Hematopoietic multipotent progenitor cell treated with erythropoietin and hydrocortisone succinate and interleukin-3 and kit ligand, for 8 days (in vitro differentiated cells): ENCODE results near the gene MDH1B.
"Not testable (repeated sequence)": the region's sequence is repeated elsewhere in the genome, so short reads cannot be mapped to it uniquely, and the experiment has no call there.

Source experiments
- DNase-seq: peaks from one replicate; pipeline ENCODE4 v3.0.0-alpha.2; 2015

The MDH1B gene

DNA sequence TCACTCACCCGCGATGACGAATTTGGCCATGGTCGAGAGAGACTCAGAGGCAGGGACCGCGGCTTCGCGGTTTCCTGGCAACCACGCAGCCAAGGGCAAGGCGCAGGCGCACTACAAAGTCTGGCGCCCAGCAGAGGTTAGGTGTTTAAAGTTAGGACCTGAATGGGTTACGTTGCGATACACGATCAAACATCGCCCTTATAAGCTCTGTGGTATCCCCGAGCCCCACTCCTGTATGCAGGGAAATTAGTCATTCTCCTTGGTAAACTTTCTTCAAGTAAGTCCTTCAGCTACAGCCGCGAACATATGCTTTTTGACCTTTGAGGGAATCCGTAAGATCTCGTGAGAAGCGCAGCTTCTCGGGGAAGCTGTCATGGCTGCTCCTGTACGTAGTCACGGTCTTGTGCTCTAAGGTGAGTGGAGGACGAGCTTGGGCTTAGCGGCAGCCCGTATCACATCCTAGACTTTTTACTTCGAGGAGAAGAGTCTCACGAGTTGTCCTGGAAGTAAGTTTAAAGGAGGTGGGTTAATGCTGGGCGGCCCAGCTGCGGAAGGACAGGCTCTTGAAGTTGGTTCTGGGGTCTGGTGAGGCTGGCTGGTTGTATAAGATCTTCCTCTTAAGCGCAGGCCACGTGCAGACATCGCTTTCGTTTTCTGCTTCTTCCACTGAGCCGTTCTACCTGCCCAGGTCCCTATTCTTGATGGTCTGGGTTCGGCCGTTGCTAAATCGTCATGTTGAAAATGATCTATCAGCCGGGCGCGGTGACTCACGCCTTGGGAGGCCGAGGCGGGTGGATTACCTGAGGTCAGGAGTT lies at the start of gene MDH1B, which contains the start of gene FASTKD2:
Gene MDH1B, minus strand, starts transcription at position 87 of the 815 bp plus-strand sequence. Its CDS starts 57 bp downstream, at position 30.
Gene FASTKD2, plus strand, starts transcription at position 365 of the 815 bp plus-strand sequence. CDS start 1,088 bp downstream, outside the sequence.
- peak; percentile 94 for DNase-seq

DNA sequence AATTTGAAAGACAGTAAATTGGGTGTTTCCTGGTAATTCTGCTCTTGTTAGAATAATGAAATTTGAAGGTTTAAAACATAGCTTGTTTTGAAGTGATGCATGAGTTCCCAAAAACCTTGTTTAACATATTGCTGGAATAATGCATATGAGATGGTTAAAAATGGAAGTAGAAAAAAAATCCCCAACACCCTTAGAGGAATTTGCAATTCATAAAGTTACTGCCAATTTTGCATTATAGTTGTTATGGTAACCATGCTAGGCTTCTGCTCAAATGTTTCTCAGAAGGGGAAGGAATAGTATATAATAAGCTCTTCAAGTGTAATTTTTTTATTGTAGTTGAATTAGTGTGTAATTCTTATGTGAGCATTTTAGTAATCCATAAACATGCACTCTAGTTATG lies 49.4 kb upstream of the MDH1B start:
- DNase-seq: no peak

DNA sequence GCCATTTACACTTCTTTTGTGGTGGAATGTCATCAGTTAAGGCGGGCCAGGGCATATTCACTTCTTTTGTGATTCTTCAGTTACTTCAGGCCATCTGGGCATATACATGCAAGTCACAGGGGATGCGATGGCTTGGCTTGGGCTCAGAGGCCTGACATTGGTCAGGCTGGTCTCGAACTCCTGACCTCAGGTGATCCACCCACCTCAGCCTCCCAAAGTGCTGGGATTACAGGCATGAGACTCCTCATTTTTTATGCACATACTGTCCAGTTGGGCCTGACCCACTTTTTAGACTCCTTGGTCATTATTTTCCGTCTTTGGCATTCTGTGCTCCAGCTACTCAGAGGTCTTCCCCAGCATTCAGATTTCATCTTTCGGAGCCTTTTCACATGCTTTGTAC lies 47.3 kb upstream of the MDH1B start:
- DNase-seq: not testable (repeated sequence)

DNA sequence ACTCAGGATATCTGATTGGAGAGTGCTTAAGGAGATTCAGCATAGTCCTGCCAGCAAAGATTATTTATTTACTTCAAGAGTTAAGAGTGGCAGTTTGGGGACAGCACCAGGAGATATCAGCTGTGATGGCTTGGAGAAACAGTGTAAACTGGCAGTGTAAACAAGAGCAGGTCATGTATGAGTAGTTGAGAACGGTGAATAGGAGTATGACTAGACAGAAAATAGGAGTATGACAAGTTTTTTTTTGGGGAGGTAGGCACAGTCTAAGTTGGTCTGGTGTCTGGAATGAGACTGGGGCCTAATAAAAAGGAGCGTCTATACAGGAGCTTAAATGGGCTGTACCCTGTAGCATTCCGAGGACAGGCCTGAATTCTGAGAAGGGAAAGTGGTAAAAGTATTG lies 42.5 kb upstream of the MDH1B start:
- not testable (repeated sequence) for DNase-seq

DNA sequence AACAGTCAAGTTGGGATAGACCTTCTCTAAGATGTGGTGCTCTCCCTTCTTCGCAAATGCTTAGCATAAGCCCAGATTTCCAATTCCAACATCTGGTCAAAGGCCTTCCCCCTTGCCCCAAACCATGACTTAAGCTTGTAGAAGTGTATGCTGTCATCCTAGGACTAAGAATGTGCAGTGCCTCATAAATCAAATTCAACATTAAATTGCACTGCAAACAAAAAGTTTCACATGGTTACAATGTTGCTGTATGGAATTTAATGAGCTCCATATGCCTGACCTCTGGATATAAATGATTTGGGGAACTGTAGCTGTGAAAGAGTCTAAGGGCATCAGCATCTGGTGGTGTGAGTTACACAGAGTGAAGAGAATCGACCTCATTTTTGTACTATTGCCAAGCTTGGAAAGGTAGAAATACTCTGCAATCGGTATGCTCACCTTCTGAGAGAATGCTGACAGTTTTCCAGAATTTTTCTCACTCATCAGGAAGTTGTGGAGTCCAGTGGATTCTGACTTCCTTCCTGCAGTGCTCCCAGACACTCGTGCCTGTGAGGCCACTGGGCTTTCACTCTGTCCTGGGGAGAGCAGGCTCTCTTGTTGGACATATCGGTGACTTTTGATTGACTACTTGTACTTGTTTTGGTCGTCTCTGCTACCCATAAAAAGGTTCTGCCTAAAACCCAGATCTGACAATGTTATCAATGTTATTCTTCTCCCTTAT lies 40.9 kb upstream of the MDH1B start:
- DNase-seq: no peak

DNA sequence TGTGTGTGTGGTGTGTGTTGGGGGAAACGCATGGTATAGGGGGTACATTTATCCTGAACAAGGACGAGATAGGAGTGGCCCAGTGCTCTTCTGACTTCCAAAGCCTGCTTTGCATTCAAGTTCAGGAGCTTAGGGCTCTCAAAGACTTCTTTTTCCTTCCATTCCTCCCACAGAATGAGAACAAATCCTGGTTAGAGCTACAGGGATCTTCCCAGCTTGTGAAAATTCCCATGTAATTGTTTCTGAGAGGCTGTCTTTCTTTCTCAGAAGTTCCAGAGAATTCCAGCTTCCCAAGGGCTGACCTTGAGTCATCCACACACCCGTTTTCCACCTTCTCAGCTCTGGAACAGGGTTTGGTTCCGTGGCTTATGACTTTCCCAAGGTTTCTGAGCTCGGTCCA lies 39.2 kb upstream of the MDH1B start:
- DNase-seq: no peak

DNA sequence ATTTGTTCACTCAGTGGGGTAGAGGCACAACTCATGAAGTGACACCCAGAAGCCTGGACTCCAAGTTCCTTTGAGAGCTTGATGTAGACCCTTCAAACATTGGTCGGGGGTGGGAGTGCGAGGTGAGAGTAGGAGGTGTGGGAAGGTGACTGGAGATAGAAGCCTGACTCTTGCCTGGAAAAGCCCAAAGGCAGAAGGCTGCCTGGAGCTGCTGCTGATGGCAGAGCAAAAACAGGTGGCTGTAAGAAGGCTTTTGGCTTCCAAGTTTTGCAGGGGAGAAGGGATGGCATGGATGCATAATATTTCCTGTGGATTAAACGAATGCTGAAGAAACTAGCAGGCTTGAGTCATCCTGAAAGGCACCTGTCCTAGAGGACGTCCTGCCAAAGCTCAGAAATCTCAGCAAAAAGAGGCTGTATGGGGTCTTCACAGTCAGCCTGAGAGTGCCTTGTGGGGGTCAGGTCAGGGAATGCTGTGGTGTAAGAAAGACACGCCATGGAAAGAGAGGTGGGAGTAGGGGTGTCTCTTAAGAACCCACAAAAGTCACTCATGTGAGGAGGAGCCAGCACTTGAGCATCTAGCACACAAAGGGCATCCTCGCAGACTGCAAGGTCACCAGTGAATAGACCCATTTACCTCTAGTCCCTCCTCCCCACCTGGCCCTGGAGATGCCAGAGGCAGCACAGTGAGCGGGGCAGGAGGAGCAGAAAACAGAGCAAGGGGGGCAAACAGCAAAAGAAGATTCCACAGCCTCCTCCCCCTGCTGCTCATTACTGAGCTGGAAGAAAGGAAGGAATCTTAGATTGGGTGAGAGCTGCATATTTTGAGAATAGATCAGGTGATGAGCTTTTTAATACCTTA lies 37.8 kb upstream of the MDH1B start:
- DNase-seq: no peak

DNA sequence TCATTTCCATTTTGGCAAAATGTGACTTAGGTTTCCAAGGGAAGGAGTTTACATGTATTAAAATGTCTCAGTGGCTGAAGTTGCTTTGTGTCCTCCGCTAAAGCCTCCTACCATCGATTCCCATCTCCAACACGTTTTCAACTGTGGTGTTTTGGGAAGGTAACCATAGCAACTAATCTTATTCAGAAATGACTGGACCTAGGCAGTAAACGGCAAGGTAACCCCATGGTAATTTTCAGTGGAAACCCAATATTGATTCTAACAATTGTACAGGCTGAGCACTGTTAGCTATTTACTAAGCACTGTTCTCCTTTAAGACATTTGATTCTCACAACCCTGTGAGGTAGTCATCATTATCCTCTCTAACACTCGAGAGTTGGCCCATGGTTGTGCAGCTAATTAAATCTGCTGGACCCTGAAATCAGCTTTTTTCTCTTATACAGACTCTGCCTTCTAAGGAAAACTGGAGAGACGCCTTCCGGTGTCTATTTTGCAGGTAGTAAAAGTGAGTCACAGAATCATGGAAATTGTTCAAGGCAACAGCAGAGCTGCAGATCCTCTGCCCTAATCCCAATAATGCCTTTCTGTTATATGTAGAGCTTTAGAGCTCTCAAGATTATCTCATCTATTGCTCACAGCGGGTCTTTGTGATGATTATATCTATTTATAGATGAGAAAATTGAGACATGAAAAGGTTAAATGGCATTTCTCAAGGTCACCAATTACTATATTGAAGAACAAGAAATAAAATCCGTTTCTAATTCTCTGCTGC lies 36.5 kb upstream of the MDH1B start:
- DNase-seq: no peak

DNA sequence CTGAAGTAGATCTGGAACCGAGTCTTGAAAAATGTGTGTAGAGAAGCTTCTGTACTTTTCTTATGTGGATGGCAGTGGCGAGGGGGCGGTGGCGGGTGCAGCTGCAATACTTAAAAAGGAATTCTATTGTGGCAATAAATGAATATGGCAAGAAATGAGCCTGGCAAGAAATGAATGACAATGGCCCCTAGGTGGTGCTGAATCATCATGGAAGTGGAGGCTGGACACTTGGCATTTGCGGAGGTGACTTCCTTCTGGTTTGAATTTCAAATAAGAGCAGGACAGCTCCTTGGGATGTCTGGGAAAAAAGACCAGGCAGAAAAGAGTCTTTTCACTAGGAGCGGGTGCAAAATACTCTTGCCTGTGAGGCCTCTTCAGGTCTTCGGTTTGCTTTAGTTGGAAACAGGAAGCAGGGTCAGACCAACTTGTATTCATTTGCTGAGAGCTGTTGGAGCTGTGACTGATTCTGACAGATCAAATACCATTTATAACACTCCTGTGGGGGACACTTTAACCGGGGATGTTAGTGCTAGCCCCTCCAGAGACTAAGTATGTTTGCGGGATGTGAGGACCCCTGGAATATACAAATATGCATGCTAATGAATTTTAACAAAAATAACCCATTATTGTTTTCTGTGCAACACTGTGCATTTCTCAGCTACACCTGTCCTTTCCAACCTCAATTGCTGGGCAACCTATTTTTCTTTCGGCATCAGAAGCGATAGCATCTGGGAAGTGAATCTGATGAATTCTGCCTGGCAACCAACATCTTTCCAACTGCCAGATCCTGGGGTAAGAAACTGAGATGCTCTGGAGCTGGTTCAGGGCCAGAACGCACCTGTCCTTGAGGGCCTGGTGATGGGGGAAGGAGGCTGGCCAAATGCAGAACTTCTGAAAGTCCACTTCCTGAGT lies 35.6 kb upstream of the MDH1B start:
- DNase-seq: peak; percentile 83

DNA sequence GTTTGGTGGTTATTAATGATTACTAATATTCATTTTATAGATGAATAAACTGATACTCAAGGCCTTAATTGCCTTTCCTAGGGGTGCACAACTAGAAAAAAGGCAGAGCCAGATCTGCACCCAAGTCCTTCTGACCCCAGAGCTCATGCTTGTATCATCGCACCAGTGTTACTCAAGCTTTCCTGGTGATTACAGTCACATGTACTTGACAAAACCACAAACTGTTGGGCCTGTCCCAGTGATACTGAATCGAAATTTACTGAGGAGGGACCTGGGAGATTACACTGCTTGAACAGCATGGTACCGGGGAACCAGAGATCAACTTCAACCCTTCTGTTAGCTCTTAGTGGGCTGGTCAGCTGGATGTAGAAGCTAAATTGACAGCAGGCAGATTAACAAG lies 34.0 kb upstream of the MDH1B start:
- peak; percentile 88 for DNase-seq

DNA sequence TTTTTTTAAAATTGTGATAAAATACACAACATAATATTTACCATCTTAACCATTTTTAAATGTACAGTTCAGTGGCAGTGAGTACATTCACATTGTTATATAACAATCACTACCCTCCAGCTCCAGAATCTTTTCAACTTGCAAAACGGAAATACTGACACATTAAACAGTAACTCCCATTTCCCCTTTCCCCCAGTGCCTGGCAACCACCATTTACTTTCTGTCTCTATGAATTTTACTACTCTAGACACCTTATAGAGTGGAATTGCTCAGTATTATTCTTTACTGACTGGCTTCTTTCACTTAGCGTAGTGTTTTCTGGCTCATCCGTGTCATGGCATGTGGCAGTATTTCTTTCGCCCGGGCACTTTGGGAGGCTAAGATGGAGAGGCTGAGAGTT lies 32.9 kb upstream of the MDH1B start:
- DNase-seq: no peak

DNA sequence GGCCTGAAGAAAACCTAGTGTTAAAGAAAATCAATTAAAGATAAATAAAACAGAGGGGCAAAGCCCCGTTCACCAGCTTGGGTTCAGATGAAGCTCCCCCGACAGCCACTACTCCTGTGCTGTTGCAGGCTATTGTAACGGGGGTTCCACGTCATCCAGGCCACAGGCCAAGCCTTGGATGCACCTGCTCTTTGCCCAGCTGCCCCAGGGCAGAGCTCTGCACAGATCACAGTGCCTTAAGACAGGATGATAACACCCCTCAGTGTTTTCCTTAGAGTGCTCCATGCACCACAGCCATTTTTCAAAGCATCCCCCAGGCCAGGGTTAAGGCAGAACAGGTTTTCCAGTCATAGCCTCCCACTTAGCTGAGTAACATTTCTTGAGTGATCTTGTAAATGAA lies 32.2 kb upstream of the MDH1B start:
- no peak for DNase-seq

DNA sequence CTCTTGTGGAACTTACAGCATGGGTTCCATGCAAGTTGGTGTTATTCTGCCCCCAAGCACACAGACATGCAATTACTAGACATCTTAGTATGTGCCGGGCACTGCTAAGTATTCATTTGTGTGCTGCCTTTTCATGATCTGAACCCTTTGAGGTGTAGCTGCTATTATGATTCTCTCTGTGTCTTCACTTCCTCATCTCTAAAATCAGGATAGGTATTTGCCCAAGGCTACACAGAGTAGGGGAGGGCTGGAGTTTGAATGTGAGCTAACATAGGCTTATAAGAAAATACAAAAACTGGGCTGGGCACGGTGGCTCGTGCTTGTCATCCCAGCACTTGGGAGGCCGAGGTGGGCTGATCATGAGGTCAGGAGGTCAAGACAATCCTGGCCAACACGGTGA lies 27.5 kb upstream of the MDH1B start:
- no peak for DNase-seq

DNA sequence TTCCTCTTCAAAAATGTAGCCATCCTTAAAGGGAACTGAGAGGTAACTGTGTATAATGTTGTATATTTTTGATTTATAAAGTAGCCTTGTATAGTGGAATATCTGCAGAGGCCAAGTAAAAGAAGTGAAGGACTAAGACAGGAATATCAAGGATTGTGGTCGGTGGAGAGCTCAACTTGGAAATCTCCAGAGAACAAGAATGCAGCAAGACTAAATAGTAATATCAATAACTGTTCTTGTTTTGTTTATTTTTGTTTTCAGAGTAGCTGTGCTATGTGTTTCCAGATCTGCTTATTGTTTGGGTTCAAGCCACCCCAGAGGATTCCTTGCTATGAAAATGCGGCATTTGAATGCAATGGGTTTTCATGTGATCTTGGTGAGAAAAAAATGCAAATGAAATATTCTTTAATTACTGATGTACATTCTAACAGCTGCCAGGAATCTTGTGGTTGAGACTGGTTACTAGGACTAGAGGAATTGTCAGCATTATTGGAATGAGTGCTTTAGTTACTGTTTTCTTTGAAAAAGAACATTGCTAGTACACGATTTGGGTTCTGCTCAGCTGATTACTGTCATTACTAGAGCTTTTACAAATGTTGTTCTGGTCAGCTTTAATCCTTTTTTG lies 25.3 kb upstream of the MDH1B start:
- no peak for DNase-seq

DNA sequence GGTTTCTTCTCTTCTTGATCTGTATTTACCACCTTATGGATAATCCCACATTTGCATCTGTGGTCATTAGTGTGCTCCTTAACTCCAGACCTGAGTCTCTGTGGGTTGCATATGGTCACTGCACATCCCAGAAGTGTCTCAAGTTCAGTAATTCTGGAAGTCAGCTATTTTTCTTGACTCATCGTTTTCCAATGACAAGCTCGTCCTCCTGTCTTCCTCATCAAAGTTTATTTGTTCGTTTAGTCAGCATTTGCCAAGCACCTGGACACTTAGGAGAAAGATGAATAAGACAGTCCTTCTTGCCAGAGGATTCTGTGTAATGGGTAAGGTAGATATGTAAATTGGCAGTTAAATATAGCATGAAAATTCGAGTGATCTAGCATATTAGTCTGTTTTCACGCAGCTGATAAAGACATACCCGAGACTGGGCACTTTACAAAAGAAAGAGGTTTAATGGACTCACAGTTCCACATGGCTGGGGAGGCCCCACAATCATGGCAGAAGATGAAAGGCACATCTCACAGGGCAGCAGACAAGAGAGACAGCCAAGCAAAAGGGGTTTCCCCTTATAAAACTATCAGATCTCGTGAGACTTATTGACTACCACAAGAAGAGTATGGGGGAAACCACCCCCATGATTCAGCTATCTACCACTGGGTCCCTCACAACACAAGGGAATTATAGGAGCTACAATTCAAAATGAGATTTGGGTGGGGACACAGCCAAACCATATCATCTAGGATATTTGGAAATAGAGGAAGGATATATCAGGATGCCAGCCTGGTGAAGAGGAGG lies 19.6 kb upstream of the MDH1B start:
- DNase-seq: no peak

DNA sequence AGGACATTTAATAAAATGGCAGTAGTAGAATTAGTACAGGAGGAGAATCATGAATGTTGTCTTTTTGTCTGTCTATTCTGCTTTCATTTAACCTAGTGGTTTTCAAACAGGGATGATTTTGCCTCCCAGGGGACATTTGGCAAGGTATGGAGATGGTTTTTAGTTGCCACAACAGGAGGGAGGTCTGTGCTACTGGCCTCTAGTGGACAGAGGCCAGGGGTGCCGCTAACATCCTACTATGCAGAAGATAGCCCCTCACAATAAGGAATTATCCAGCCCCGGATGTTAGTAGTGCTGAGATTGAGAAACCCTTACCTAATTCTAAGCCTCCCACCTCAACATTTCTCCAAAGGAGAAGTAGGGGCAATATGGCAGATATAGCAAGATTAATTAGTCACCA lies 18.6 kb upstream of the MDH1B start:
- DNase-seq: no peak

DNA sequence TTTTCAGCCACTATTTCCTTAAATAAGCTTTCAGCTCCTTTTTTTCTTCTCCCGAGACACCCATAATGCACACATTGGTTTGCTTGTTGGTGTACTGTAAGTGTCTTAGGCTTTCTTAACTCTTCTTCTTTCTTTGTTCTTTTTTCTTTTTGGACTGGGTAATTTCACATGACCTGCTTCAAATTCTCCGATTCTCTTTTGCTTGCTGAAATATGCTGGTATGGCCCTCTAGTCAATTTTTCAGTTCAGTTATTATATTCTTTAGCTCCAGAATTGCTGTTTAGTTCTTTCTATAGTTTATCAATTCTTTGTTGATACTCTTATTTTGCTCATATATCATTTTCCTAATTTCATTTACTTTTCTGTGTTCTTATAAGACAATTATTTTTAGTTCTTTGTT lies 15.5 kb upstream of the MDH1B start:
- DNase-seq: no peak

DNA sequence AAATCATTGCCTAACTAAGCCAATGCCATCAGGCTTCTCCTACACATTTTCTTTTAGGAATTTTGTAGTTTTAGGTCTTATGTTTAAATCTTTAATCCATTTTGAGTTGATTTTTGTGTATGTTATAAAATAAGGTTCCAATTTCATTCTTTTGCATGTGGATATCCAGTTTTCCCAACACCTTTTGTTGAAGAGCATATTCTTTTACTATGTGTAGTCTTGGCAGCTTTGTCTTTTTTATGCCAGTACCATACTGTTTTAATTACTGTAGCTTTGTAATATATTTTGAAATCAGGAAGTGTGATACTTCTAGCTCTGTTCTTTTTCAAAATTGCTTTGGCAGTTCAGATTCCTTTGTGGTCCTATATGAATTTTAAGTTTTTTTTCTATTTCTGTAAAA lies 11.3 kb upstream of the MDH1B start:
- DNase-seq: no peak

DNA sequence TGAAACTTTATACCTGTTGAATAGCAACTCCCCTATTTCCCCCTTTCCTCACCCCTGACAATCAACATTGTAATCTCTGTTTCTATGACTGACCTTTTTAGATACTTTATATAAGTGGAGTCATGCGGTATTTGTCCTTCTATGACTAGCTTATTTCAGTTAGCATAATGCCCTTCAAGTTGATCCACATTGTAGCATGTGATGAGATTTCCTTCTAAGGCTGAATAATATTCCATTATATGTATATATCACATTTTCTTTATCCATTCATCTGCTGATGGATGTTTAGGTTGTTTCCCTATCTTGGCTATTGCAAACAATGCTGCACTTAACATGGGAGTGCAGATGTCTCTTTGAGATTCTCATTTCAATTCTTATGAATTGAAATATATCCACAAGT lies 9.7 kb upstream of the MDH1B start:
- DNase-seq: no peak
